ENCODE results near the gene NHSL2.

DNA sequence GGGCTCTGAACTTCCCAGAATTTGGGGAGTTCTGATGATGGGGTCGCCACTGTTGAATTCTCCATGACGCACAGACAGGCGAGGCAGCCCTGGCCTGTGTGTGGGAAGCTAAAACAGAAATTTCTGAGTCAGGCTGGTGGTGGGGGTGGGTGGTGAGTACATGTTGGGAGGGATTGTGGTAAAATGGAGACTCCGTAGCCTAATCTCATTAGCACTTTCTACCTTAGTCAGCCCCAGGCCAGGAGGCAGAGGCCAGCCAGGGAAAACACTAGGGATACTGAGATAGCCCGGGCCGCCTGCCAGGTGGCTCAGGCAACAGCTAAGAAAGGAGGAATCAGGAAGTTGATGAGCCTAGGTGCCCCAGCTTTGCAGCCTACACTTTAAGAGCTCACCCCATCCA, 39.3 kb upstream of the NHSL2 start:
- no peak for TF ChIP-seq CTCF (IDR thresholded peaks at IDR 0.05)
- no peak for TF ChIP-seq EP300 (IDR thresholded peaks at IDR 0.05)
- no peak for TF ChIP-seq POLR2A (IDR thresholded peaks at IDR 0.05; ENCODE audit: low read depth)
- TF ChIP-seq POLR2AphosphoS5 (IDR thresholded peaks at IDR 0.05) = no peak

Measured in esophagus muscularis mucosa (tissue), 4 donors.